Cardiac muscle cell (in vitro differentiated cells and primary cell): ENCODE results near the gene PRPF31. TPM values are rescaled to one million over a fixed set of nuclear protein-coding genes. Genes with fewer than 3 reads are reported as not detected.

Experiments
- DNase-seq, 2 donors: peaks; one replicate each; pipeline versions ENCODE4 v3.0.0 to v3.0.0-alpha.2; 2010 to 2017; ENCODE audit warnings: low read depth in 1 of 2, low spot score in 1 of 2
- H3K27ac ChIP-seq: fragments of 200-600 bp; sonication (generic); 2 replicates; pipeline ENCODE4 v1.5.1; 2016
- H3K27me3 ChIP-seq: fragments of 200-600 bp; sonication (generic); 2 replicates; pipeline ENCODE4 v1.6.0; 2016; ENCODE audit warnings: control low read depth
- H3K36me3 ChIP-seq: fragments of 200-600 bp; sonication (generic); 2 replicates; pipeline ENCODE4 v1.5.1; 2016; ENCODE audit warnings: control low read depth
- H3K4me1 ChIP-seq: fragments of 200-600 bp; sonication (generic); 2 replicates; pipeline ENCODE4 v1.8.1; 2017; ENCODE audit warnings: low read depth, mild to moderate bottlenecking, mixed run types
- H3K4me3 ChIP-seq: fragments of 200-600 bp; sonication (generic); 2 replicates; pipeline ENCODE4 v1.5.1; 2016; ENCODE audit warnings: mild to moderate bottlenecking
- H3K9me3 ChIP-seq: fragments of 200-600 bp; sonication (generic); 2 replicates; pipeline ENCODE4 v1.5.1; 2017; ENCODE audit warnings: low read depth, mild to moderate bottlenecking, control low read depth
- CTCF ChIP-seq: IDR thresholded peaks from 2 replicates; pipeline ENCODE4 v1.5.1; 2012; ENCODE audit warnings: low read depth, mild to moderate bottlenecking, low read length
- polyA plus RNA-seq: library from polyadenylated mRNA; unstranded; fragments of >200 nt; fragmentation: Nextera tagmentation; extraction: Ambion mirVana; gene quantifications from 2 replicates; pipeline ENCODE4 v1.2.1, GENCODE V29; 2016
- total RNA-seq: library from RNA; depleted of rRNA; stranded (reverse); fragments of >200 nt; gene quantifications from 2 replicates; pipeline ENCODE4 v1.2.3, GENCODE V29; 2016

PRPF31 gene
- total and polyA plus RNA-seq, 2 experiments from 2014 or later: 73.9 to 113 TPM

- Histone ChIP-seq H3K36me3 (peaks cover 12% of the 10 kb centered on the region), H3K4me3 (peak overlapping the region; percentile 76), H3K27me3 (no peaks in the 10 kb centered on the region), H3K4me1 (no peaks in the 10 kb centered on the region), H3K9me3 (no peaks in the 10 kb centered on the region), H3K27ac (peak overlapping the region; percentile 97)
- TF ChIP-seq CTCF: no peak
- DNase-seq: peak in 1 of 2 donors; percentile 37
Measured at GRCh38 chr19:54138489-54139256, 23.1 kb downstream of the PRPF31 start.

GRCh38 chr19:54141356-54141755 lies 25.8 kb downstream of the PRPF31 start:
- DNase-seq: no peak
- TF ChIP-seq CTCF: no peak
- H3K36me3 ChIP-seq: peaks cover 34% of the 10 kb centered on the region

GRCh38 chr19:54142166-54142780 lies 26.7 kb downstream of the PRPF31 start:
- H3K4me3 ChIP-seq: no peak overlapping the region
- H3K27ac ChIP-seq: no peak overlapping the region
- no peak for DNase-seq
- no peaks in the 10 kb centered on the region for H3K9me3 ChIP-seq
- peaks cover 42% of the 10 kb centered on the region for H3K36me3 ChIP-seq
- H3K27me3 ChIP-seq: no peaks in the 10 kb centered on the region
- no peak for TF ChIP-seq CTCF
- no peaks in the 10 kb centered on the region for H3K4me1 ChIP-seq

More at GRCh38 chr19:54141356-54141755, 25.8 kb downstream of the PRPF31 start:
- Histone ChIP-seq H3K4me3 (no peak overlapping the region), H3K27ac (no peak overlapping the region), H3K27me3 (no peaks in the 10 kb centered on the region), H3K9me3 (no peaks in the 10 kb centered on the region), H3K4me1 (no peaks in the 10 kb centered on the region)

- Histone ChIP-seq H3K4me3 (no peak overlapping the region), H3K27me3 (no peaks in the 10 kb centered on the region), H3K4me1 (no peaks in the 10 kb centered on the region), H3K27ac (no peak overlapping the region), H3K36me3 (peaks cover 62% of the 10 kb centered on the region), H3K9me3 (no peaks in the 10 kb centered on the region)
- TF ChIP-seq CTCF: no peak
- no peak for DNase-seq
Measured at GRCh38 chr19:54145541-54146158, 30.1 kb downstream of the PRPF31 start.

GRCh38 chr19:54147676-54148075 lies 32.1 kb downstream of the PRPF31 start:
- Histone ChIP-seq H3K4me3 (no peak overlapping the region), H3K27ac (no peak overlapping the region), H3K4me1 (no peaks in the 10 kb centered on the region), H3K9me3 (no peaks in the 10 kb centered on the region), H3K36me3 (peaks cover 77% of the 10 kb centered on the region), H3K27me3 (no peaks in the 10 kb centered on the region)
- no peak for TF ChIP-seq CTCF
- DNase-seq: peak in 1 of 2 donors; percentile 31
